Naive B cell (primary cell): ENCODE results near the gene PGLYRP2. TPM values are rescaled to one million over a fixed set of nuclear protein-coding genes. Genes with fewer than 3 reads are reported as not detected.
"Not testable (repeated sequence)": the region's sequence is repeated elsewhere in the genome, so short reads cannot be mapped to it uniquely, and the experiment has no call there.

ENCODE experiments used
- ATAC-seq, 2 donors: fragments of 150-1000 bp; cut with Tn5 transposase; 2 replicates each; pipeline ENCODE4 v1.10.0; 2021; ENCODE audit warnings: low read depth in 2 of 2, mild to moderate bottlenecking in 2 of 2, moderate library complexity in 2 of 2
- DNase-seq: peaks from one replicate; pipeline ENCODE4 v3.0.0; 2022
- H3K27ac Mint-ChIP-seq, 6 donors: one replicate each; pipeline ENCODE4 v1.8.0; 2020 to 2022; ENCODE audit warnings: mild to moderate bottlenecking in 6 of 6, mixed read lengths in 6 of 6, moderate library complexity in 5 of 6, inconsistent platforms in 2 of 6
- H3K27me3 Mint-ChIP-seq, 3 donors: one replicate each; pipeline ENCODE4 v1.8.0; 2021 to 2022; ENCODE audit warnings: mixed read lengths in 3 of 3, mild to moderate bottlenecking in 1 of 3
- H3K36me3 Mint-ChIP-seq, 2 donors: one replicate each; pipeline ENCODE4 v1.8.0; 2020 to 2022; ENCODE audit warnings: mixed read lengths in 2 of 2, inconsistent platforms in 1 of 2, mild to moderate bottlenecking in 1 of 2
- H3K4me1 Mint-ChIP-seq, 3 donors: one replicate each; pipeline ENCODE4 v1.8.0; 2020 to 2022; ENCODE audit warnings: mixed read lengths in 3 of 3, inconsistent platforms in 1 of 3, mild to moderate bottlenecking in 1 of 3, moderate library complexity in 1 of 3
- H3K4me3 Mint-ChIP-seq, 8 donors: one replicate each; pipeline ENCODE4 v1.8.0; 2020 to 2022; ENCODE audit warnings: mild to moderate bottlenecking in 8 of 8, mixed read lengths in 8 of 8, moderate library complexity in 8 of 8, inconsistent platforms in 2 of 8
- H3K9me3 Mint-ChIP-seq, 7 donors: one replicate each; pipeline ENCODE4 v1.8.0; 2020 to 2022; ENCODE audit warnings: mixed read lengths in 7 of 7, mild to moderate bottlenecking in 5 of 7, inconsistent platforms in 2 of 7, moderate library complexity in 1 of 7
- polyA plus RNA-seq, 6 donors: library from polyadenylated mRNA; unstranded; fragments of 300-500 nt; fragmentation: Illumina TruSeq; gene quantifications; one replicate each; pipeline ENCODE4 v1.2.3, GENCODE V29; 2021; ENCODE audit warnings: low read depth in 6 of 6

Gene PGLYRP2
- polyA plus RNA-seq, result not detected

DNA sequence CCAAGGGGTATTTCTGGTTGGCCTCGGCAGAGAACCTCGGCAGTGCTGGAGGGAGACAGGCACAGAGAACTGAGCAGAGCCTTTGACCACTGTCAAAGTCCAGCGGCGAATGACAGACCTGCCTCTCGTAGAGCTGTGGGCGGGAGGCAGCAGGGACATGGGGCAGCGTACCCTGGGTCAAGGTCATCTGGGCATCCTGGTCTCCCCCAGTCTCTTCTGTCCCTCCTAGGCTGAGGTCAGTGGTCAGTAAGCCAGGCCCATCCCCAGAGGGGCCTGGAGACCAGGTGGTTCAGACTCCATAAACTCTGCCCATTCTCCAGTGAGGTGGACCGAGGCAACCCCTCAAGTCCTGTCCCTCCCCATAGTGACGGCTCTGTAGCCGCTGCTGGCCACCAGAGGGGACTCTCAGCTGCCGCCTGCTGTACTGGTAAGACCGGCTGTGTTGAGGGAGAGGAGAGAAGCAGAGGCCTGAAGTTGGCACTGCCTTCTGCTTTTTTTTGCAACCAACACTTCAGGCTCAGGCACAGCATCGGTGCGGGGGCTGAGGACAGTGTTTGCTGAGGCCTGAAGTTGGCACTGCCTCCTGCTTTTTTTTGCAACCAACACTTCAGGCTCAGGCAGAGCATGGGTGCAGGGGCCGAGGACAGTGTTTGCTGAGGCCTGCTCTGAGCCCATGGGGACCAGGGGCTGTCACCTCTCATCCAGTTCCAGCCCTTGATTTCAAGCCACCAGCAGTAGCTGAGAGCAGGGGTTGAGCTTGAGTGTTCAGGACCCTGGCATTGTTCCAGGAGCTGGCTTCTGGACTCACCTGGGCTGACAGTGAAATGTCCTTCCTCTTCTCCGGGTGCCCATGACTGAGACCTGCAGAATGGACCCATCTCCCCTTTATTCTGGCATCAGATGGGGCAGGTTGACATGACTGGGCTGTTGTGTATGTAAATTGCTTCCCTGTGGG, at the start of gene PGLYRP2:
Gene PGLYRP2, minus strand, starts transcription at position 111 of the 955 bp plus-strand sequence. CDS start 130 bp downstream, outside the sequence.
- Mint-ChIP-seq H3K9me3 (peaks cover 0 to 3% (median 0%) of the 10 kb centered on the region in 7 donors), H3K27me3 (no peaks in the 10 kb centered on the region), H3K27ac (peak within 1 kb of the TSS in 4 of 6 donors; percentile 2 to 36 (median 15)), H3K36me3 (no peaks in the 10 kb centered on the region), H3K4me1 (peaks cover 0 to 3% (median 0%) of the 10 kb centered on the region in 3 donors), H3K4me3 (no peak within 1 kb of the TSS)
- DNase-seq (no peak), ATAC-seq (no peak)

DNA sequence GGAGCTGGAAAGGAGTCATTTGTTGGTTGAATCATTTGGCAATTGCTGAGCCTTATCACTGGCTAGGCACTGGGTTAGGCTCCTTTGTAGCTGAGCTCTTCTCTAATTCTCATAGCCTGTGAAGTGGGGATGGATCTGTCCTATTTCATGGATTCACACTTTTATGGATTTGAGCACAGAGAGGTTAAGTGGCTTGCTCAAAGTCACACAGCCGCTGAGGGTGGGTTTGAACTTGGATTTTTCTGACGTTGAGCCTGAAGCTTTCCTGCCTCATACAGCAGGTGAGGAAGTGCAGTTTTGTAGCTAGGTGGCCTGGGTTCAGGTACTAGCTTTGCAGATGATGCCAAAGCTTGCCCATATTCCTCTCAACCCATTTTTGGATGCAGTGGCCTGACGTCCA, 48.4 kb upstream of the PGLYRP2 start:
- Mint-ChIP-seq H3K27me3 (peaks cover 10 to 68% (median 28%) of the 10 kb centered on the region in 3 donors), H3K4me1 (peaks cover 0 to 3% (median 0%) of the 10 kb centered on the region in 3 donors), H3K27ac (no peak overlapping the region), H3K4me3 (no peak overlapping the region), H3K36me3 (peaks cover 0 to 3% of the 10 kb centered on the region in 2 donors), H3K9me3 (peaks cover 0 to 20% (median 11%) of the 10 kb centered on the region in 7 donors)
- DNase-seq (no peak), ATAC-seq (no peak)

DNA sequence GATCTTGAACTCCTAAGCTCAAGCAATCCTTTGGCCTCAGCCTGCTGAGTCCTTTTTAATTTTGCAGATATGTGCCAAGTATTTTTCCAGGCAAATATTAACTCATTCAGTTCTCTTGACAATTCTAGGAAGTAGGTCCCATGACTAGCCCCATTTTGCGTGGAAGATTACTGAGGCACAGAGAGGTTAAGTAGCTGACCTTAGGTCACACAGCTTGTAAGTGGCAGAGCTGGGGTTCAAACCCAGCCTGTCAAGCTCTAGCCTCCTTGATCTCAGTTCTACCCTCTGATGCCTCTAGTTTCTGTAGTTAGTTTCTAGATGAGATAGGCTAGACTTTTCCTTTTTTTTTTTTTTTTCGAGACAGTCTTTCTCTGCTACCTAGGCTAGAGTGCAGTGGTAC, 47.1 kb upstream of the PGLYRP2 start:
- DNase-seq (no peak), ATAC-seq (no peak)
- no peak overlapping the region for H3K27ac Mint-ChIP-seq
- peaks cover 0 to 3% (median 0%) of the 10 kb centered on the region in 3 donors for H3K4me1 Mint-ChIP-seq
- H3K36me3 Mint-ChIP-seq, result peaks cover 0 to 3% of the 10 kb centered on the region in 2 donors
- H3K4me3 Mint-ChIP-seq, result no peak overlapping the region
- H3K27me3 Mint-ChIP-seq, result peaks cover 10 to 61% (median 28%) of the 10 kb centered on the region in 3 donors
- H3K9me3 Mint-ChIP-seq, result peaks cover 0 to 16% (median 10%) of the 10 kb centered on the region in 7 donors

GRCh38 chr19:15525291-15525690, 46.0 kb upstream of the PGLYRP2 start:
- peaks cover 0 to 12% (median 7%) of the 10 kb centered on the region in 7 donors for H3K9me3 Mint-ChIP-seq
- H3K27ac Mint-ChIP-seq, result no peak overlapping the region
- H3K36me3 Mint-ChIP-seq, result peaks cover 0 to under 1% of the 10 kb centered on the region in 2 donors
- H3K4me3 Mint-ChIP-seq, result no peak overlapping the region
- DNase-seq (no peak), ATAC-seq (no peak)
- H3K27me3 Mint-ChIP-seq, result peaks cover 10 to 58% (median 24%) of the 10 kb centered on the region in 3 donors
- peaks cover 0 to 3% (median 0%) of the 10 kb centered on the region in 3 donors for H3K4me1 Mint-ChIP-seq

DNA sequence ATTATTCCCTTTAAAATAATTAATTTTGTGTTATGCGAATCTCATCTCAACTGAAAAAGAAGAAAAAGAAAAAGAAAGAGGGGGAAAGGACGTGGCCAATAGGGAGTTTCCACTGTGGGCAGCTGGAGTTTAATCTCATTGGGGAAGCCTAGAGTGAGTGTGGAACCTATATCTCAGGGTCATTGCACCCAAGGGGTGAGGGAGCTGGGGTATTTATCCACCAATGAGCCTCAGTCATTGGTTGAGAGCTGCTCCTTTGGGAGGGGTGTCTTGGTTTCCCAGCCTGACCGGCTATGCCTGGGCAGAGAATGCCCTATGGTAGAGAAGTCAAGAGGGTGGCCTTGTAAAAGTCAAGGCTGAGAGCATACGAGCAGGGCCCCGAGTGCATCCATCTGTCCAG, 45.5 kb upstream of the PGLYRP2 start:
- Mint-ChIP-seq H3K36me3 (no peaks in the 10 kb centered on the region), H3K9me3 (peaks cover 0 to 9% (median 3%) of the 10 kb centered on the region in 7 donors), H3K4me3 (no peak overlapping the region), H3K27me3 (peaks cover 10 to 55% (median 24%) of the 10 kb centered on the region in 3 donors), H3K4me1 (peaks cover 0 to 3% (median 0%) of the 10 kb centered on the region in 3 donors), H3K27ac (peak overlapping the region in 1 of 6 donors; percentile 28)
- ATAC-seq, result no peak
- DNase-seq, result no peak

DNA sequence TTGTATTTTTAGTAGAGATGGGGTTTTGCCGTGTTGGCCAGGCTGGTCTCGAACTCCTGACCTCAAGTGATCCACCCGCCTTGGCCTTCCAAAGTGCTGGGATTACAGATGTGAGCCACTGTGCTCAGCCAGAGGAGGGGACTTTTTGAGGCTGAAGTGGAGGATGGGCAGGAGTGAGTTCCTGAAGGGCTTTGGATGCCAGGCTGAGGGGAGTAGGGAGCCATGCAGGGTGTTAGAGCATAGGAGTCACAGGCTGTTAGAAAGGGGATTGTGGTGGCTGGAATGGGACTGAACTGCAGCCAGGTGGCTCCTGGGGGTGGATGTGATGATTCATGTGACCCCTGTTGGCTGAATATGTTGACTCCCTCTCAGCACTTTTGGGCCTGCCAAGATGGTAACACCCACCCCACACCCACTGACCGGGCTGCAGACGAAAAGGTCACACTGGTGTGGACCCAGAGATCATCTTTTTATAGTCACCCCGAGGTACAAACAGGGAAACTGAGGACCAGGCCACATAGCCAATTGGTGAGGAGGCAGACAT, 40.2 kb upstream of the PGLYRP2 start:
- Mint-ChIP-seq H3K4me1 (peaks cover 0 to under 1% (median 0%) of the 10 kb centered on the region in 3 donors), H3K27me3 (peaks cover 16 to 30% (median 22%) of the 10 kb centered on the region in 3 donors), H3K9me3 (peaks cover 3 to 25% (median 15%) of the 10 kb centered on the region in 7 donors), H3K36me3 (peaks cover 4 to 7% of the 10 kb centered on the region in 2 donors), H3K27ac (peak overlapping the region in 1 of 6 donors; percentile 37), H3K4me3 (no peak overlapping the region)
- no peak for DNase-seq
- ATAC-seq, result no peak

DNA sequence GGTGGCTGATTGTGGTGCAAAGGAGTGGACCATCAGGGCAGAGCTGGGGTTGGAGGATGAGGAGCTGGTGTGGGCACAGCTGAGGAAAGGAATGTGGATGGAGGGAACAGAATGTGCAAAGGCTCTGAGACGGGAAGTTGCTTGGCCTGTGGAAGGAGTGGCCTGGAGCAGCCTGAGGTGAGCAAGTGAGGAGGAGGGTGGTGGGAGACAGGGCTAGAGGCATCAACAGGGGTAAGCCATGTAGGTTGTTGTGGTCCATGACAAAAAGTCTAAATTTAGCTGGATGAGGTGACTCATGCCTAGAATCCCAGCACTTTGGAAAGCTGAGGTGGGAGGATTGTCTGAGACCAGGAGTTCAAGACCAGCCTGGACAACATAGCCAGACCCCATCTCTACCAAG, 38.5 kb upstream of the PGLYRP2 start:
- Mint-ChIP-seq H3K9me3 (peaks cover 3 to 23% (median 15%) of the 10 kb centered on the region in 7 donors), H3K27me3 (peaks cover 6 to 22% (median 18%) of the 10 kb centered on the region in 3 donors), H3K27ac (no peak overlapping the region), H3K4me1 (peaks cover 0 to 3% (median 0%) of the 10 kb centered on the region in 3 donors), H3K4me3 (no peak overlapping the region), H3K36me3 (peaks cover 4 to 7% of the 10 kb centered on the region in 2 donors)
- ATAC-seq, result no peak
- no peak for DNase-seq

- DNase-seq (no peak), ATAC-seq (no peak)
- Mint-ChIP-seq H3K9me3 (peaks cover 3 to 23% (median 15%) of the 10 kb centered on the region in 7 donors), H3K4me1 (peaks cover 0 to 3% (median 0%) of the 10 kb centered on the region in 3 donors), H3K27ac (no peak overlapping the region), H3K27me3 (peaks cover 6 to 27% (median 25%) of the 10 kb centered on the region in 3 donors), H3K4me3 (no peak overlapping the region), H3K36me3 (peaks cover 4 to 7% of the 10 kb centered on the region in 2 donors)
Measured at GRCh38 chr19:15516363-15516762, 37.1 kb upstream of the PGLYRP2 start.

DNA sequence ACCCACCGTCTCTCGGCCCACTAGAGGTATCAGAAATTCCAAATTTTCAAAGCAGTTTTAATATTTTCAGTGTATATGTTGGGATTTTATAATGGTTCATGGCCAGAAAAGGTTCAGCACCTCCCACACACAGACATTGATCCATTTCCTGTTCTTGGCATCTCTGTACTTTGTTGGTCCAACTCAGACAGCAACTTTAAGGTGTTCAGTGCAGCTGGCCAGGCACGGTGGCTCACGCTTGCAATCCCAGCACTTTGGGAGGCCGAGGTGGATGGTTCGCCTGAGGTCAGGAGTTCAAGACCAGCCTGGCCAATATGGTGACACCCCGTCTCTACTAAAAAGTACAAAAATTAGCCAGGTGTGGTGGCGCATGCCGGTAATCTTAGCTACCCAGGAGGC, 35.9 kb upstream of the PGLYRP2 start:
- Mint-ChIP-seq H3K27me3 (peaks cover 9 to 32% (median 32%) of the 10 kb centered on the region in 3 donors), H3K9me3 (peaks cover 3 to 23% (median 15%) of the 10 kb centered on the region in 7 donors)
- not testable (repeated sequence) for H3K4me1 Mint-ChIP-seq, H3K4me3 Mint-ChIP-seq, DNase-seq, H3K27ac Mint-ChIP-seq, ATAC-seq, H3K36me3 Mint-ChIP-seq

DNA sequence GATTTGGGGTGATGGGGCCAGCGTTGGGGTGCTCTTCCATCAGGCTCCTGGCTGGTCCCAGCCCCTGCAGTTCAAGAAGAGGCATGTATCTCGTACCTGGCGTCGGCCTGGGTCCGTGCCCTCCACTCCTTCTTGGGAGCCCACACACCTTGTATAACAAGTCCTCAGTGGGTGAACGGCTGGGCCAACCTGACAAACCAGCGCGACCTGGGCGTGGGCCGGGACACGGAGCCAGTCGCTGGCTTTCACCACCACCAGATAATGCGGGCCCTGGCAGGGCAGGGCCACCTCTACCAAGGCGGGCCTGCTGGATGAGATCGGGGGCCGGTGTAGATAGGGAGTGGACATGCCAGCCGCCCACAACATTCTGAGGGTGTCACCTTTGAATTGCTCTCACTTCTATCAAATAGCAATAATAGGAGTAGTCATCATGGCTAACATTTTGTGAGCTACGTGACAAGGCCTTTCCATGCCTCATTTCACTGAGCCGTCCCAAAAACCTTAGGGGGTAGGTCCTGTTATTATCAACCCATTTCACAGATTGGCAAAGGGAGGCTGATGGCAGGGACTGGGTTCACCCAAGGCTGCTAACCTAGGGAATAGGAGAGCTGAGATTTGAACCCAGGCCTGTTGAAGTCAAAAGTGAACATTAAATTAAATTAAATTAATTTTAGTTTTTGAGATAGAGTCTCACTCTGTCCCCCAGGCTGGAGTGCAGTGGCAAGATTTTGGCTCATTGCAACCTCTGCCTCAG, 32.5 kb upstream of the PGLYRP2 start:
- peaks cover 7 to 14% (median 13%) of the 10 kb centered on the region in 3 donors for H3K4me1 Mint-ChIP-seq
- H3K4me3 Mint-ChIP-seq, result no peak overlapping the region
- H3K27ac Mint-ChIP-seq, result peak overlapping the region in 1 of 6 donors; percentile 76
- ATAC-seq, result no peak
- peaks cover 0 to 16% (median 7%) of the 10 kb centered on the region in 7 donors for H3K9me3 Mint-ChIP-seq
- peaks cover 21 to 51% (median 44%) of the 10 kb centered on the region in 3 donors for H3K27me3 Mint-ChIP-seq
- H3K36me3 Mint-ChIP-seq, result no peaks in the 10 kb centered on the region
- no peak for DNase-seq

DNA sequence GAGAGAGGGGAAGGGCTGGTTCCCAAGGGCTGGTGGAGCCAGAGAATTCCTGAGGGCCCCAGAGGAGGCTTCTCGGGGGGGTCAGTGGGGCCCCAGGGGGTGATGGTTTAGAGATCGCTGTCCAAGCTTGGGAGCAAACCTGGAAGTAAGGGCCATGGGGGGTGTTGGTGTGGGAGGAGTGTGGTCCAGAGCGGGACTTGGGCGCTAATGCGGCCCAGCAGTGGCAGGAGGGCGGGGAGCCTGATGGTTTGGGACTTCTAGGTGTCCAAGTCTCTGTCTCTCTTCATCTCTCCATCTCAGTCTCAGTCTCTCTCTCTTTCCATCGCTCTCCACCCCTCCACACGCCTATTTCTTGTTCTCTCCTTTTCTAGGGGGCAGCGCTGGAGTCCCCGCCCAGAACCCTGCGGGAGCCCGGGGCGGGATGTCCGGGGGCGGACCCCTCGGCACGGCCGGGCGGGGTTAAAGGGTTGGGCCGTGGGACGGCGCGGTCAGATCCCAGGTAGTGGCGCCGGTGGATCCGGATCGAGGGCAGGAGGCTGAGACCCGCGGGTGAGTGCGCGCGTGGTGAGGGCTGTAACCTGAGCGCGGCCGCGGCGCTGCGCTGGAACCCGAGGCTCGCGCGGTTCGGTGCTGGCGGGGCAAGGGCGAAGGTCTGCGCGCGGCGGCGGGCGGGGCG, 28.9 kb upstream of the PGLYRP2 start, which contains the start of gene CYP4F22:
Gene CYP4F22, plus strand, starts transcription at position 491 of the 676 bp plus-strand sequence. CDS start 16,812 bp downstream, outside the sequence.
- peaks cover 0 to 11% of the 10 kb centered on the region in 2 donors for H3K36me3 Mint-ChIP-seq
- H3K27ac Mint-ChIP-seq, result peak within 1 kb of the TSS in 1 of 6 donors; percentile 22
- H3K27me3 Mint-ChIP-seq, result peaks cover 26 to 72% (median 68%) of the 10 kb centered on the region in 3 donors
- peaks cover 4 to 14% (median 13%) of the 10 kb centered on the region in 3 donors for H3K4me1 Mint-ChIP-seq
- peak within 1 kb of the TSS in 7 of 8 donors; percentile 15 to 74 (median 62) for H3K4me3 Mint-ChIP-seq
- DNase-seq, result no peak
- ATAC-seq, result no peak
- peaks cover 0 to 7% (median 4%) of the 10 kb centered on the region in 7 donors for H3K9me3 Mint-ChIP-seq
